SW 1271 (cell line): ENCODE data around the gene CYSLTR2.

Experiments used
- DNase-seq, 2 experiments: peaks; one replicate each; lab custom pipeline; 2025; lab: John Stamatoyannopoulos, UW

Gene CYSLTR2, protein sequence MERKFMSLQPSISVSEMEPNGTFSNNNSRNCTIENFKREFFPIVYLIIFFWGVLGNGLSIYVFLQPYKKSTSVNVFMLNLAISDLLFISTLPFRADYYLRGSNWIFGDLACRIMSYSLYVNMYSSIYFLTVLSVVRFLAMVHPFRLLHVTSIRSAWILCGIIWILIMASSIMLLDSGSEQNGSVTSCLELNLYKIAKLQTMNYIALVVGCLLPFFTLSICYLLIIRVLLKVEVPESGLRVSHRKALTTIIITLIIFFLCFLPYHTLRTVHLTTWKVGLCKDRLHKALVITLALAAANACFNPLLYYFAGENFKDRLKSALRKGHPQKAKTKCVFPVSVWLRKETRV

DNA sequence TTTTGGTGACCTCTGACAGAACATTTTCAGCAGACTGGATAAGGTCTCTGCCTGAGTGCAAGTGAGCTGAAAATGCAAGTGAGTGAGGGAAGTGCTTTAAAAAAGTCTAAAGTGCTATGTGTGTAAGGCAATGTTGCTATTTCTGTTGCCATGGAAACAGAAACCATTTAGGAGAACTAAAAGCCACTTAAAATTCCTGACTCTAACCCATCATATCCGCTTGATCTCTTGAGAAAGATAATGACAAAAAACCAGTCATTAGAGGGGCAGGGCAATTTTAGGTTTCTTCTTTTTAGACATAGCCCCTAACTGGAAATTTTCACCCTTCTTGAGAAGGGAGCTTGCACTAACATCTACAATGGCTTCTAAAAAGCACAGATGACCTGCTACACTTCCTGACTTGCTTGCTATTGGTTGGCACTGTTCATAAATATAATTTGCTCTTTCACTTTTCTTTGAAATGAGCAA is at the start of gene CYSLTR2:
CYSLTR2 (plus strand) TSS at position 458 of the 468 bp plus-strand sequence. CDS start 52,889 bp downstream, outside the sequence.
- DNase-seq: no peak

DNA sequence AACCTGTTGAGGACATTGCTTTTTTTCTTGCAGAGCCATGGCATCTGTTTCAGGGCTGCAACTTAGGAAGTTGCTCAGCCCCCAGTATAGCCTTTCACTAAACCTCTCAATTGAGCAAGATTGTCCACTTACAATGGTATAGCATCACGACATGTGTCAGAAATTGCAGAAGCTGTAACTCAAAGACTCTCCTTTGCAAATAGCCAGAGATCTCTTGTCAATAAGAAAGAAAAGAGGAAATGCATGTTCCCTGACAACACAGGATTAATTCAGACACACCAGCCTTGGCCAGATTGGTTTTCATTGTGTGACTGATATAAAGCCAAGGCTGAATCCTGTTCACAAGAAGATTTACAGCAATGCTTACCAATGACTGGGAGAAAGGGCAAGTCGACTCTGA is 38.7 kb upstream of the CYSLTR2 start:
- DNase-seq: no peak

DNA sequence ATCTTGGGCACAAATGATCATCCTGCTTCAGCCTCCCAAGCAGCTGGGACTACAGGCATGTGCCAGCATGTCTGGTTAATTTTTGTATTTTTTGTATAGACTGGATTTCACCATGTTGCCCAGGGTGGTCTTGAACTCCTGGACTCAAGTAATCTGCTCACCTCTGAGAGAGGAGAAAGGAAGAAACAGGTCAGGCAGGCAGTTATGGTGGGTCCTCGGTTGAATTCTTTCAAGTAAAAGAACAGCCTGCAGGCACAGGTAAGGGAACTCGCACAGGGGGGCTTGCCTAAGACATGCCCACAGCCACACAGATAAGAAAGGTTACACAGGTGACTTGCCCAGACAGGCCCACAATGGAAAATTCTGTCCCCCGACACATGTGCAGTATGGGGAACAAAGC is 34.8 kb upstream of the CYSLTR2 start:
- no peak for DNase-seq

DNA sequence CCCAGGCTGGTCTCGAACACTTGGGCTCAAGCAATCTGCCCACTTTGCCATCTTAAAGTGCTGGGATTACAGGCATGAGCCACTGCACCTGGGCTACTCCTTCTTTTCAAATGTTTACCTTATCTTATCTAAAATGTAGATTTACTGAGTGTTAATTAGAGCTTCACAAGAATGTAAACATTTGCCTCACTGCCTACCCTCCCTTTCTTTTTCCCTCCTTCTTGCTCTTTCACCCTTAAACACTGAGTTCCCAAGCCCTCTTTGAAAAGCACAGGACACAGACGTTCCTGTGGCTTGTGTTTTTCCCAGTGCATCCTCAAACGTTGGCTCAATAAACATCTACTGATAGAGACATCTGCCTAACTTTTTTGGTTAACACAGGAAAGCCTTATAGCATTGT is 32.7 kb upstream of the CYSLTR2 start:
- no peak for DNase-seq

DNA sequence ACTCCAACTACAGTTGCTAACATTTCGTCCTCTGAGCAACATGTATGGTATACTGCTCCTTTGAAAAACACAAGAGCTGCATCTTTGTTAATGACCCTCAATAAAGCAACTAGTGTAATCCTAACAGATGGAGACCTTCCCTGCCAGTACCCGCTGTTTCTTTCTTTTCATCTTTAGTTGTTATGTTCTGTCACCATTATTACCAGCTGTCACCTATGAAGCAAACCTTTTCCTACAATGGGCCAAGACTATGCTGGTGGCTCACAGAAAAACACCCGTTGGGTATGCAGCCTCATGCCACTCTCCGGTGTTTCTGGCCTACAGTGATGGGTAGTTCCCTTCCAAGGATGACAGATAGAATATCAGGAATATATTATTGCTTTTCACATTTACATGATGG is 29.7 kb upstream of the CYSLTR2 start:
- no peak for DNase-seq

DNA sequence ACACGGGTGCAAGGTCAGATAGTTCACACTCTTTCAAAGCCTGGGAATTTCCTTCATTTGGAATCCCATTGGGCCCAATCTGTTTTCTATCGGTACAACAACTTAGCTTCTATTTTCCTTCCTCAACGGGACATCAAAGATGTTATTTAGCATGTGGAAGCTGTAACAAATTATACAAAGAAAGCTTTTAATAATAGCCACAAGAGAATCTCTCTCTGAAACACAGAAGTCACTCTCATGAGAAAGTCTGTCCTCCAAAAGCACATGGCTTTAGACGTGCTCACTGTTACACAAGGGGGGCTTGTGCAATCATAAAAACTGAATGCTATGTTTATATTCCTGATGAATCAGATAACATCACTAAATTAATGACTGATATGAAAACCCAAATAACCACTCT is 28.9 kb upstream of the CYSLTR2 start:
- DNase-seq: no peak

DNA sequence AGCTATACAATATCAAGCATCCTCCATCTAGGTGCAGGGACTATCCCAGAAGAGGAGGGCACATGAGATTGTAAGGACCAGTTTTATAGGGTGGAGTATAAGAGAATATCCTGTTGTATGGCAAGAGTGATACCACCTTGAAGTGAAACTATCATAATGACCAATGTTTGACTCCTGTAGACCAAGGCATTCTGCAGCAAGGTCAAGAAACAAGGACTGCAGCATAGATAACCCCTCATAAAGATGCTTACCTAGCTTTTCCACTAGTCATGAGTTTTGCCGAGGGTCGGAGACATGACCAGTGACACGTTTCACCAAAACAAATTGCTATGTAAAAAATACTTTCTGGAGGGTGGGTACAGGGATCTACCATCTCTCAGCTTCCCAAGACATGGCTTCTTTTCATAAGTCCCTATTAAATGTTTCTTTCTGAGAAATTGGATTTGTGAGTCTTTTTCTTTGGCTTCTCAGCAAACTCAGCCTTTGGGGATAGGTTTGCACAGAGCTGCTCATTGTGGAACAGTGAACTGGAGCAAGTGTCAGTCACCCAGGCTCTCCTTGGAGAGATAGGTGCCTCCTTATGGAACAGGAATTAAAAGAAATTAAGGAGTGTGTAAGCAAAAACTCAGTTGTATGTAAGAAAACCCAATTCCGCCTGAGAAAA is 28.2 kb upstream of the CYSLTR2 start:
- no peak for DNase-seq

DNA sequence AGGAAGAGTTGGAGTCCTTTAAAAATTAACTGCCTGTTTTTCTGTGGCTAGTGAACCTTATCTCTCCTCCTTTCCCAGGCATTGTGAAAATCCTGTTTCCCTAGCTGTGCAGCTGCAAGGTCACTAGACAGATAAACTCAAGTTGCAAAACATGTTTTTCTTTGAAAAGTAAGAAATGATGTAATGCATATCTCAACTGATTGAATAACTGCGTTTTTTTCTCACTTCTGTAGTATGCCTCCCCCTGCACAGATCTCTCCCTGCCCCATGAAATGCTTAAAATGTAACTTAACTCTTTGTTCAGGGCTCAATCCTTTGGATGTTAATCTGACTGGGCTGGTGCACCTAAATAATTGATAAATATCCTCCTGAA is 27.7 kb upstream of the CYSLTR2 start:
- DNase-seq: no peak

DNA sequence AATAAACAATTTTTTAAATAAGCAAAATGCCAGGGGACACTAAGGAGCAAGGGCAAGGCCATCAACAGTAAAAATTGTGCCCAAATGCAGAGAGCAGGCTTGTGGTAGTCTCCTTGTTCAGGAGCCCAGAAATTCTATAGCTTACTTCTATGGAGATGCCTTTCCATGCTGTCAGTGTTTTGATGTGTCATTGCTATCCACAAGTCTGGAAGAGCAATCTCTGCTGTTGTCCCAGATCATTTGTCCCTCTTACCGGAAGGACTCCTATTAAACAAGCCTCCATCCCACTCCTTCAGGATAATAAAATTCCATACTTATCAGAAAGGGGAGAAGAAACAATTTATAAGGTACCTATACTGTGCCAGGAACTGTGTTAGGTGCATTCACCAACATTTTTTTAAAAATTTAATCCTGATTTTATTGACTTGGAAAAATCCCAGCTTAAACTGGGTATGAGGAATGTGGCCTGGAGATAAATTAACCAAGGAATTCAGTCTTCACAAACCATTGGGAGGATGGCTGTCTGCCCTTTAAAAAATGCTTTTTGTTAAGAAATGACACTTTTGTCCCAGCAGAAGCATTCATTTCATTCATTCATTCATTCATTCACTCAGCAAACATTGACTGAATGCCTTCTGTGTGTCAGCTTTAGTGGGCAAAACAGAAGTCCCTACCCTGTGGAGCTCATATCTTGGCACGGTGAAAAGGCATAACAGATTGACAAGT is 26.8 kb upstream of the CYSLTR2 start:
- no peak for DNase-seq

DNA sequence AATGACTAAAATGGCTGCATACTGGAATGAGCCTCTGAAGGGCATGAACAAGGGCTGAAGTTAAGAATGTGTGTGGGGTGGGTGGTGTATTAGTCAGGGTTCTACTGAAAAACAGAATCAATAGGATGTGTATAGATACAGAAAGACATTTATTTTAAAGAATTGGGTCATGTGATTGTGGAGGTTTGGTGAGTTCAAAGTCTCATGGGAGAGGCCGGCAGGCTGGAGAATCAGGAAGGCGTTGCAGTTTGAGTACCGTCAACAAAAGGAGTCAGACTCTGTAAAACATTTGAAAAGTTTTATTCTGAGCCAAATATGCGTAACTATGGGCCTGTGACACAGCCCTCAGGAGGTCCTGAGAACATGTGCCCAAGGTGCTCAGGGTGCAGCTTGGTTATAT is 24.5 kb upstream of the CYSLTR2 start:
- DNase-seq: no peak

DNA sequence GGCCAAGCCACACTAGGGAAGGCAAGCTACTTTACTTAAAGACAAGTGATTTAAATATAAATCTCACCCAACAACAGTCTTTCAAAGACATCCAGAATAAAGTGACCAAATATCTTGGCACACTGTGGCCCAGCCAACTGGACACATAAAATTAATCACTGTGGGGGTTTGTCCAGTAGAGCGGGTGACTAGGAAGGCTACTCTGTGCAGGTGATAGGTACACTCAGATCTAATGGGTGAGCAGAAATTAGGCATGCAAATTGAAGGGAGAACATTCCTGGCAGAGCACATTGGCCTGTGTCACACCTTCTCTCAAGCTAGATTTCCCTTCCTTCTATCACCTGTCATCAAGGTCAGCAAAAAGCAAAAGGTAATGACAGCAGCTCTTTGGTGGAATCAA is 23.4 kb upstream of the CYSLTR2 start:
- DNase-seq: no peak

DNA sequence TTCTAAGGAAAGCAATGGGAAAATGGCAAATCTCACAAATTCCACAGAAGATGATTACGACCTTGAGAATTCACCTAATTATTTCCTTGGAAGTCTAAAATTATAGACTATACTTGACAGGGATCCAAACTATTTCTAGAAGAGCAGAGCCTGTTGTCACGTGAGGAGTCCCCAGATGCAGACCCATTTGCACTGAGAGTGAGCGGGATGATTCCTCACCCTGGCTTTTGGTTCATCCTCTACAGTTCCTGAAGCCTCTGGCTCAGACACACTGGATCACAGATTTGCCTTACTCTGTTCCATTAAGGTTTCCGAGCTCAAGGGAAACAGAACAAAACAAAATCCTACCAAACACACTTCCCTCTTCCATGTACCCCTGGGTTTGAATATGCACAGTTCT is 23.0 kb upstream of the CYSLTR2 start:
- no peak for DNase-seq

DNA sequence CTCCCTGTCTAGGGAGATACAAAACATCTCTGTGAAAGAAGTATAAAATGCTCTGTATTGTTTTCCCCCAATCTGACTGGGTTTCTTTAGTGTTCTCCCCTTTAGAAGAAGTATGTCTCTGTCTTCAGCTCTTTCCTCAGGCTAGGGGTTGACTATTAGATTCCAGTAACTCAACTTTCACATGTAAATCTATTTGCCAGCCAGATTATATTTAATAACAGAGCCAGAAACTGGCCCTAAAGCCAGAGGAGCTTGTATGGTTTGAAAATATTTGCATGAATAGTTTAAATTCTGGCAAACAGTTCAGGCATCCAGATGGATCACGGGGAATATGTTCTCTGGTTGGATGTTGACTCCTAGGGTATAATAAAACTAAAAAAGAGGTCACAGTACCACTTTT is 22.3 kb upstream of the CYSLTR2 start:
- DNase-seq: no peak

DNA sequence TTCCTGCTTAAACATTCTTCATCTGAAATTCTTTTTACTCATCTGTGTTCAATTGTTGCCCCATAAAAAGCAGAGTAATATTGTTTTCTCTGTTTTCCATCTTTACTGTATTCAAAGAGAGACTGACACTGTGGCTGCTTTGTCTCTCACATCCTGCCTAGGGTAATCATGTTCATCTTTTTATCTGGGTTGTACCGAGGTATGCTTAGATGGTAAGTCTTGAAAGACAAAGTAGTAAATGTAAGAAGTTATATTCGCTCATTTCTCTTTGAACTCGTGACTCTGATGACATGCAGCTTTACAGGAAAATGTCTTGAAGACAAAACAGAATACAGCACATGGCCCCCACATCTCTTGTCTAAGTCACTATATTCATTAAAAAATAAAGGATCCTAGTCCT is 20.0 kb upstream of the CYSLTR2 start:
- DNase-seq: no peak

DNA sequence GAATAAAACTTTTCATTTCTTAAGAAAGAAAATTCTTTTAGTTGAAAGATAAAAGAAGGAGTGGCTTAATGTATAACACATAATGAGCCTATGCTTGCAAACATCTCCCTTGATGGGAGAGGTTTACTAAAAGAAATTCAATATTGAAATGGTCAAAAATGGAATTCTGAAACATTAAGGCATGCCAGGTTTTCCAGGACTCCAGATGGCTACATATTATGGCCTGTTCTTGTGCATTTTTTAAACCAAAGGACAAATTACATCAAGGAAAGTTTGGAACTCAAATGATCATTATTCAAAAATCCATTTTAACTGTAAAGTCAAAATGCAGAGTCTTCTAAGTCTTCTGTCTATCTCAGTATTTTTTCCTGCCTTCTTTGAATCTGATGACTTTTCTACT is 19.1 kb upstream of the CYSLTR2 start:
- DNase-seq: no peak

DNA sequence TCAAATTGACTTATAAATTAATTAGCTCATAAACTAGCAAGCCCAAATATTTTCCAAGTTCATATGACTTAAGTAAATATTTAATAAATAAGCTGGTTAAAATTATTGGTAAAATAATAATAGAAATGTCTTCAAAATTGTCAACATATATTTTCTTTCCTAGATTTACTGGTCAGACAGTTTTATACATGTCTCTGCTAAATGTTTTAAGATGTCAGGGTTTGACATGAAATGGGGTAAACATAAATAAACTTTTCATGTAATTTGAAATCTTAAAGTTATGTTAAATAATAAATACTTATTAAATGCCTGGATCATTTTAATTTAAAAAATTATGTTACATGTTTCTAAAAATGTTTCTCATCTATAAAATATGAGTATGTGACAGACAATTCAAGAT is 18.3 kb upstream of the CYSLTR2 start:
- DNase-seq: no peak

DNA sequence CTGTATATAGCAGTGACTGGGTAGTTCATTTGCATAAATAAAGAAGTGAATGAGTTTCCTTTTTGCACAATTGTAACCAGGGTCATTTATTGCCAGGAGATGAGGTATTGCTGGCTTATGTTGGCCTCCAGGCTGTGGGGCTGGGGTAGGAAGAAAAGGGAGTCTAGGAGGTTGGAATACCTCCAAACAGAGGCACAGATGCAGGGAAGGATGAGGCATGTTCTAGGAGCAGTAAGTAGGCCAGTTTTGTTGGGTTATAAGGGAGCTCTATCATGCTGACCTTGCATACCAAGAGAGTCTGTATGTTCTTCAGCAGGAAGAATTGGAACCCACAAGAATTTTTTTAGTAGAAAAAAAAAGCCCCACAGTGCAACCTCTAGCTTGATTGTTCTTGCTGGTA is 17.2 kb upstream of the CYSLTR2 start:
- no peak for DNase-seq

DNA sequence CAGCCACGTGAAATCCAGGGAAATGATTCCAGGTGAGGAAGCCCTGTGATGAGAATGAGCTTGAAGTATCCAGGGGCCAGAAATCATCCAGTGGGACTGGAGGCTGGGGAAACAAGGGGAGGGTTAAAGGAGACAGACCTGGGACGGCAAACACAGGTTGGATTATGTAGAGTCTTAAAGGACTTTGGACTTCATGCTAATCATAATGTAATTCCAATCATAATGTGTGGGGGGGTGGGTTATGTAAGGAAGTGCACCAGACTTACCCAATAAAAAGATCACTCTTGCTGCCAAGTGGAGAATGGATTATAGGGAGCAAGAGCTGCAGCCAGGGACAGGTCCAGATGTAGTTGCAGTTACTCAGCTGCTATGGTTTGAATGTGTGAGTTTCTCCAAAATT is 16.1 kb upstream of the CYSLTR2 start:
- DNase-seq: no peak

DNA sequence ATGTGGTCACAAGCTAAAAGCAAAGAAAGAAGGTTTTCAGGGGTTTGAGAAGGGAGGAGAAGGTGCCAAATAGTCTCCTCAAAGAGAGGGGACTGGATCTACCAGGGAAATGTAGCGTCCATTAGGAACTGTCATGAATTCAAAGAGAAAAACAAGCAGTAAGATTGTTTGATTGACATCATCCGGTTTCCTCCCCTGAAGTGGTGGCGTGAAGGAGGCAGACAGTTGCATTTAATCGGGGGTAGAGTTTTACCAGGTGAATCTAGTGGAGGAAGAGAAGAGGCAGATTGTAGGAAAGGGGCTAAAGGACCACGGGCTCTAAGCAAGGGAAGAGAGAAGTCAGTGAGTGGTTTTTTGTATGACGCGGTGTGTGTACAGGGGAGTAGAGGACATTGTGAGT is 13.0 kb upstream of the CYSLTR2 start:
- DNase-seq: no peak

DNA sequence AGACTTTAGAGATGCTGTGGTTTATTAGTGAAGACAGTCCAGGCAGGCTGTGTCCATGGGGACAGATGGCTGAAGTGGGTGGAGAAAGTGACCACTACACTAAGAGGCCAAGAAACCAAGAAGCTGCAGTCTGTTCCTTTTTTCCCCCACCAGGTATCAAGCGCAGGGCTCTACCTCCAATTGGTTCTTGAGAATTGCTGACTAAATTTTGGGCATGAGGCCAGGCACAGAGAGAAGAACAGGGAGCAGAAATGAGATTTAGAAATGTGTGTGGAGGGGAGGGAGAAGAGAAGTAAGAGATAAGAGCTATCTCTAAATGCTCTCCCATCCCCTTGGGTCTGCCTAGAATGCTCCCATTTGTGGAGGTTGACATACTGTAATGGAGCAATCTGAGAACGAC is 12.3 kb upstream of the CYSLTR2 start:
- DNase-seq: no peak

DNA sequence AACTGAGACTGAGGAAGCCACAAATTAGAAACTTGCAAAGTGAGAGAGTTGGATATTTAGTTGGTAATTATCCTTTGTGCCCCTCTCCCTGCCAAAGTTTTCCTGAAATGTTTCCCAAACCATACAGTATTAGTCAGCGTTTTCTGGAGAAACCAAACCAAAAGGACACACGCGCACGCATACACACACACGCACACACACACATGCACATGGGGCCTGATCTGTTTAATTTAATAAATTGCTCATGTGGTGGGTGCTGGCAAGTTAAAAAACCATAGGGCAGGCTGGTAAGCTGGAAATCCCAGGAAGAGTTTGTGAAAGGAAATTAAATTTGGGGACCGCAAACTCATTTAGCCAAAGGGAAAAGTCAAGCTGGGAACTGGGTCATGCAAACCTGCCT is 11.7 kb upstream of the CYSLTR2 start:
- no peak for DNase-seq

DNA sequence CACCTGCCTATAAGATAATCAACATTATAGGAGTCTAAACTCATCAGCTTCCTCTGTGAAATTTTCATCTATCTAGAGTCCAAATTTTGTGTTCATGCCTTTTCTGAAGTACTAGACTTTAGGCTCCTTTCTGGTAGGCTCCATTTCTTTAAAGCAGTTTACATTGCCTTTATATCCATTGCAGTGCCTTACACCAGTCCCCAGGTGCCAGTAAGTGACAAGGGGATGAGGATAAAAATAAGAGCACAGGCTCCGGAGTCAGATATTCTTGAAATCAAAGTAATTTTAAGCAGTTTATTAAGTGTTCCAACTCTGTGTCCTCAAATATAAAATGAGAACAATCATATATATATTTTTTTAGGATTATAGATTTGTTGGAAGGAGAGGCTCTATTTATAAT is 10.6 kb upstream of the CYSLTR2 start:
- DNase-seq: no peak

DNA sequence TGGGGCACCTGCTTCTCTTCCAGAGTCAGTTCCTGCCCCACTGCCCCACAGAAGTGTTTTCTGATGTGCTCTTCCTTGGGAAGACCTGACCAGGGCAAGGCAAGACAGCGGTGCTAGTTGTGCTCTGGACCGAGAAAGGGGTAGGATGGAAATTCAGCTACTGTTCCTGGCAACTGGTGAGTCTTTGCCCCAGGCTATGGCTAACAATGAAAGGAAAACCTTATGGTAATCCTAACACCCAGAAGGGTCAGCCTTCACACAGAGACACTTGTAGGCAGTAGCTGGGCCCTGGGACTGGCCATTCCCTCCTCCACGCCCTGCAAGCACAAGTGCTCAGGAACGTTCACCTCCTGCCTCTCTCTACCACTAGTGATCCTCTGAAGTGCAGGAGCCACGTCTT is 9.6 kb upstream of the CYSLTR2 start:
- DNase-seq: no peak
